K562 (cell line): ENCODE measurements around the gene CHD6. TPM values are rescaled to one million over a fixed set of nuclear protein-coding genes. Genes with fewer than 3 reads are reported as not detected.

ENCODE experiments used
- ATAC-seq: fragments of 200-7000 bp; cut with Tn5 transposase; 3 replicates; pipeline ENCODE4 v1.9.1; 2020; ENCODE audit warnings: moderate library complexity
- BruUV-seq: library from RNA; stranded (reverse); fragments of 400-500 nt; replicated peaks from 2 replicates; lab custom pipeline; 2021; lab: Mats Ljungman, UMichigan
- CTCF ChIA-PET: fragments of 300-600 bp; formaldehyde crosslinking; extraction: SDS; loops from one replicate; lab custom pipeline; 2021; ENCODE audit warnings: low intra/inter-chr PET ratio; lab: Yijun Ruan, JAX
- POLR2A ChIA-PET: fragments of 300-600, 350-650 bp; sonication (Branson Sonifier 250); formaldehyde crosslinking; extraction: SDS; loops from one replicate; lab custom pipeline; 2021; ENCODE audit warnings: antibody characterized with exemption, inconsistent platforms; lab: Yijun Ruan, JAX
- DNase-seq, 4 experiments: peaks; one replicate each; pipeline versions ENCODE4 v3.0.0 to v3.0.0-alpha.2; 2011 to 2018; ENCODE audit warnings: low spot score in 3 of 4, mixed read lengths in 3 of 4; ENCODE audit errors: extremely low read depth in 1 of 4
- FAIRE-seq: peaks from 2 replicates; lab custom pipeline; 2011; peaks lifted over from hg19 to GRCh38; lab: Jason Lieb, UNC
- H2AFZ ChIP-seq: 2 replicates; pipeline ENCODE4 v1.6.0; 2011; ENCODE audit warnings: low read depth, low read length, control low read depth, inconsistent platforms
- H3K27ac ChIP-seq: fragments of 200-600 bp; 3 replicates; pipeline ENCODE4 v1.8.0; 2011; ENCODE audit warnings: low read depth, mild to moderate bottlenecking, control low read depth, inconsistent platforms, low read length, moderate library complexity, mixed read lengths; ENCODE audit errors: extremely low read depth
- H3K27me3 ChIP-seq, 2 experiments: fragments of 300-600 bp in 1 of 2; 2 replicates in 1 of 2; 3 replicates in 1 of 2; pipeline versions ENCODE4 v1.6.0 to v1.8.0; 2011; ENCODE audit warnings: inconsistent platforms in 2 of 2, low read length in 2 of 2, mild to moderate bottlenecking in 1 of 2, mixed read lengths in 1 of 2, moderate library complexity in 1 of 2; ENCODE audit not compliant: control insufficient read depth in 2 of 2, insufficient read depth in 2 of 2
- H3K36me3 ChIP-seq: fragments of 300-600 bp; 3 replicates; pipeline ENCODE4 v1.8.0; 2011; ENCODE audit warnings: mild to moderate bottlenecking, low read length, inconsistent platforms; ENCODE audit not compliant: control insufficient read depth, insufficient read depth
- H3K4me1 ChIP-seq, 2 experiments: fragments of 200-600 bp in 1 of 2; replicated peaks in 1 of 2; 2 replicates in 1 of 2; 3 replicates in 1 of 2; pipeline versions ENCODE4 v1.5.1 to v1.8.0; 2011; ENCODE audit warnings: inconsistent platforms in 2 of 2, low read length in 2 of 2, mild to moderate bottlenecking in 1 of 2, mixed read lengths in 1 of 2, moderate library complexity in 1 of 2; ENCODE audit not compliant: control insufficient read depth in 2 of 2, insufficient read depth in 2 of 2
- H3K4me2 ChIP-seq: 2 replicates; pipeline ENCODE4 v1.6.1; 2011; ENCODE audit warnings: low read length, control low read depth, inconsistent platforms, mixed read lengths; ENCODE audit not compliant: insufficient read depth
- H3K4me3 ChIP-seq: fragments of 200-600 bp; sonication (generic), shearing (Covaris generic); 2 replicates; pipeline ENCODE4 v1.5.1; 2016; ENCODE audit warnings: control low read depth, inconsistent platforms
- H3K79me2 ChIP-seq: fragments of 200-600 bp; 3 replicates; pipeline ENCODE4 v1.8.0; 2011; ENCODE audit warnings: low read length, inconsistent platforms; ENCODE audit not compliant: control insufficient read depth, insufficient read depth
- H3K9ac ChIP-seq, 2 experiments: 2 replicates each; pipeline versions ENCODE4 v1.6.0 to v1.6.1; 2011; ENCODE audit warnings: low read depth in 2 of 2, low read length in 2 of 2, control low read depth in 1 of 2, inconsistent platforms in 1 of 2, mild to moderate bottlenecking in 1 of 2, mixed read lengths in 1 of 2; ENCODE audit not compliant: insufficient read depth in 1 of 2
- H3K9me1 ChIP-seq: one replicate; pipeline ENCODE4 v1.6.0; 2011; ENCODE audit warnings: inconsistent platforms, mild to moderate bottlenecking, low read length, moderate library complexity; ENCODE audit not compliant: control insufficient read depth, insufficient read depth
- H3K9me3 ChIP-seq: replicated peaks from 2 replicates; pipeline ENCODE4 v1.5.1; 2011; ENCODE audit warnings: low read depth, low read length, inconsistent platforms; ENCODE audit not compliant: control insufficient read depth, insufficient read depth
- H4K20me1 ChIP-seq: replicated peaks from 2 replicates; pipeline ENCODE4 v1.6.1; 2011; ENCODE audit warnings: low read length, inconsistent platforms, mixed read lengths; ENCODE audit not compliant: control insufficient read depth, insufficient read depth
- ADNP ChIP-seq: fragments of 200-800 bp; sonication (Bioruptor generic); IDR thresholded peaks from 2 replicates; pipeline ENCODE4 v1.6.1; 2016; ENCODE audit warnings: missing genetic modification characterization, missing compliant biosample characterization
- BCOR ChIP-seq: fragments of 450-650 bp; IDR thresholded peaks from 2 replicates; pipeline ENCODE4 v1.6.1; 2016
- CBX1 ChIP-seq: sonication (generic); IDR thresholded peaks from 2 replicates; pipeline ENCODE4 v1.6.1; 2016; ENCODE audit warnings: antibody characterized with exemption, low read depth, mild to moderate bottlenecking
- ETS1 ChIP-seq: conservative IDR thresholded peaks from 2 replicates; pipeline ENCODE4 v1.6.1; 2011; ENCODE audit warnings: low read depth, mild to moderate bottlenecking, low read length; ENCODE audit not compliant: control insufficient read depth
- FOXM1 ChIP-seq, 2 experiments: fragments of 450-650 bp in 1 of 2; sonication (generic) in 1 of 2; formaldehyde crosslinking in 1 of 2; IDR thresholded peaks; 2 replicates each; pipeline versions ENCODE4 v1.6.1 to v1.9.0; 2017 to 2022; ENCODE audit warnings: low read depth in 2 of 2, mild to moderate bottlenecking in 2 of 2, missing genetic modification reagents in 1 of 2, moderate library complexity in 1 of 2
- KDM1A ChIP-seq, 2 experiments: fragments of 450-650 bp; IDR thresholded peaks; 2 replicates each; pipeline ENCODE4 v1.6.1; 2016; ENCODE audit warnings: mild to moderate bottlenecking in 2 of 2
- MXD1 ChIP-seq: fragments of 250-450 bp; sonication (Bioruptor Pico); IDR thresholded peaks from 2 replicates; pipeline ENCODE4 v1.8.0; 2021; ENCODE audit warnings: borderline replicate concordance, mild to moderate bottlenecking, moderate library complexity; ENCODE audit not compliant: poor library complexity, severe bottlenecking
- NCOA1 ChIP-seq: fragments of 450-650 bp; IDR thresholded peaks from 2 replicates; pipeline ENCODE4 v1.6.1; 2016; ENCODE audit warnings: low read depth
- NFYB ChIP-seq: IDR thresholded peaks from 2 replicates; pipeline ENCODE4 v1.6.1; 2011; ENCODE audit warnings: mild to moderate bottlenecking, moderate library complexity; ENCODE audit not compliant: insufficient read length; ENCODE audit errors: extremely low read depth
- ZNF445 ChIP-seq: fragments of 250-450 bp; sonication (Bioruptor Pico); IDR thresholded peaks from 2 replicates; pipeline ENCODE4 v1.4.0; 2020; ENCODE audit warnings: low read depth, mild to moderate bottlenecking, moderate library complexity
- WGBS: fragments of 100-300 bp; shearing (Covaris generic); methylation state at CpG from one replicate; pipeline ENCODE4 v1.1.6; 2016; ENCODE audit warnings: low coverage, mixed read lengths; ENCODE audit not compliant: insufficient coverage; ENCODE audit errors: missing lambda C conversion rate; 5-methylcytosine and 5-hydroxymethylcytosine counted together
- in situ Hi-C: fragments of 300-500 bp; cut with MboI; formaldehyde crosslinking; loops from 4 replicates; pipeline ENCODE4 v1.15.0; 2018; ENCODE audit warnings: inconsistent platforms, mixed read lengths
- intact Hi-C: fragments of 100-400 bp; cut with micrococcal nuclease; formaldehyde crosslinking; loops from 2 replicates; pipeline ENCODE4 v1.14.2; 2022
- polyA plus RNA-seq, 8 experiments: library from polyadenylated mRNA; depleted of rRNA in 4 of 8; stranded (reverse) in 5 of 8; unstranded in 3 of 8; fragments of >200 nt; fragmentation: Nextera tagmentation in 2 of 8; fragmentation: Illumina TruSeq in 1 of 8; extraction: Ambion mirVana in 2 of 8; extraction: Trizol in 1 of 8; gene quantifications; 2 replicates each; pipeline versions ENCODE4 v1.2.1 to v1.2.3, GENCODE V29; 2011 to 2014; ENCODE audit warnings: inconsistent platforms in 1 of 8, missing spikeins in 1 of 8
- total RNA-seq, 7 experiments: library from RNA; depleted of rRNA in 6 of 7; stranded (reverse); fragments of >200 nt in 6 of 7; fragmentation: Illumina TruSeq in 2 of 7; extraction: Trizol in 2 of 7; gene quantifications; 2 replicates each; pipeline versions ENCODE4 v1.2.1 to v1.2.3, GENCODE V29; 2011 to 2021; ENCODE audit warnings: low replicate concordance in 1 of 7

The CHD6 gene
- total and polyA plus RNA-seq, 9 of the 15 experiments (the other 6 are each of a cell fraction or from before 2014, with no cell fraction given), result 3.9 to 24.2 (median 12.8) TPM

- TF ChIP-seq FOXM1 (IDR thresholded peaks at IDR 0.05; ENCODE audit: low read depth) (no peak), FOXM1 (CRISPR knock-in tag; IDR thresholded peaks at IDR 0.05; ENCODE audit: low read depth) (no peak), ZNF445 (CRISPR knock-in tag) (no peak), NFYB (no peak), NCOA1 (no peak)
These were observed 262.5 kb downstream of the CHD6 start (continued) for GRCh38 chr20:41355598-41356203.

- DNase-seq (no peak), FAIRE-seq (no peak), ATAC-seq (no peak)
- H4K20me1 ChIP-seq, result no peaks in the 10 kb centered on the region; the same call in 1 of the 2 replicates
- peaks cover 0 to 2% of the 10 kb centered on the region in 2 experiments; a peak in 1 of 5 replicates for H3K4me1 ChIP-seq
- peak; percentile 56 for TF ChIP-seq ADNP (tag)
- TF ChIP-seq CBX1, result 0 out of 2 replicates have a peak, but pooled peaks have one; percentile 52
- TF ChIP-seq KDM1A (IDR thresholded peaks at IDR 0.05), result 0 out of 4 replicates have a peak, but pooled peaks of 1 of the 2 experiments have one; percentile 20
- no peak for TF ChIP-seq ETS1
- TF ChIP-seq BCOR, result peak; percentile 78
- TF ChIP-seq MXD1 (CRISPR knock-in tag), result no peak
- no peaks in the 10 kb centered on the region for H3K9me3 ChIP-seq
- no peaks in the 10 kb centered on the region for H3K79me2 ChIP-seq
- intact Hi-C loops (no loop called here), in situ Hi-C loops (no loop called here)
- no peak overlapping the region for H3K27ac ChIP-seq
- no TSS peak for BruUV-seq
- ChIA-PET POLR2A (interaction anchor here (1.1 kb wide), 1 partner anchor 25 kb away, joined by 3 read pairs; no protein-coding TSS in a partner anchor), CTCF (no interaction called here)
- no peak overlapping the region for H2AFZ ChIP-seq
- H3K4me2 ChIP-seq, result no peak overlapping the region
- no peak overlapping the region for H3K4me3 ChIP-seq
- no peaks in the 10 kb centered on the region for H3K27me3 ChIP-seq
- H3K9ac ChIP-seq, result no peak overlapping the region
- WGBS, result 89% methylated on average over 1 of the region's 3 CpGs
- no peaks in the 10 kb centered on the region for H3K9me1 ChIP-seq
- no peaks in the 10 kb centered on the region; the same call in 2 of the 3 replicates for H3K36me3 ChIP-seq
These were observed 263.0 kb downstream of the CHD6 start for GRCh38 chr20:41355192-41355591.
